MM.1S (cell line): ENCODE measurements around the gene KCNMA1.

Experiments used
- CTCF ChIP-seq: fragments of 300-600 bp; sonication (generic); IDR thresholded peaks from 2 replicates; pipeline ENCODE4 v1.5.1; 2016; ENCODE audit warnings: antibody characterized with exemption, low read length, mixed read lengths
- EZH2phosphoT487 ChIP-seq: fragments of 300-600 bp; sonication (generic); IDR thresholded peaks from 2 replicates; pipeline ENCODE4 v1.6.1; 2018; ENCODE audit warnings: antibody characterized with exemption, low read length

GRCh38 chr10:77289790-77290189 lies 347.8 kb downstream of the KCNMA1 start:
- no peak for TF ChIP-seq CTCF
- no peak for TF ChIP-seq EZH2phosphoT487
